ENCODE data around the gene ABCB11.

GRCh38 chr2:168904358-168904757 lies 126.8 kb downstream of the ABCB11 start:
- TF ChIP-seq, protein P1, sequence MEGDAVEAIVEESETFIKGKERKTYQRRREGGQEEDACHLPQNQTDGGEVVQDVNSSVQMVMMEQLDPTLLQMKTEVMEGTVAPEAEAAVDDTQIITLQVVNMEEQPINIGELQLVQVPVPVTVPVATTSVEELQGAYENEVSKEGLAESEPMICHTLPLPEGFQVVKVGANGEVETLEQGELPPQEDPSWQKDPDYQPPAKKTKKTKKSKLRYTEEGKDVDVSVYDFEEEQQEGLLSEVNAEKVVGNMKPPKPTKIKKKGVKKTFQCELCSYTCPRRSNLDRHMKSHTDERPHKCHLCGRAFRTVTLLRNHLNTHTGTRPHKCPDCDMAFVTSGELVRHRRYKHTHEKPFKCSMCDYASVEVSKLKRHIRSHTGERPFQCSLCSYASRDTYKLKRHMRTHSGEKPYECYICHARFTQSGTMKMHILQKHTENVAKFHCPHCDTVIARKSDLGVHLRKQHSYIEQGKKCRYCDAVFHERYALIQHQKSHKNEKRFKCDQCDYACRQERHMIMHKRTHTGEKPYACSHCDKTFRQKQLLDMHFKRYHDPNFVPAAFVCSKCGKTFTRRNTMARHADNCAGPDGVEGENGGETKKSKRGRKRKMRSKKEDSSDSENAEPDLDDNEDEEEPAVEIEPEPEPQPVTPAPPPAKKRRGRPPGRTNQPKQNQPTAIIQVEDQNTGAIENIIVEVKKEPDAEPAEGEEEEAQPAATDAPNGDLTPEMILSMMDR (conservative IDR thresholded peaks at IDR 0.05; ENCODE audit: low read depth, low read length): no peak
- no peak for TF ChIP-seq EZH2 (IDR thresholded peaks at IDR 0.05; ENCODE audit: low read length, unreplicated experiment)
